Cortex of kidney (tissue), 1 donor: ENCODE measurements around the gene ERH.
"Not testable (repeated sequence)": the region's sequence is repeated elsewhere in the genome, so short reads cannot be mapped to it uniquely, and the experiment has no call there.

ENCODE experiments used
- DNase-seq: peaks from one replicate; lab custom pipeline; 2025; lab: John Stamatoyannopoulos, UW

Gene ERH

GRCh38 chr14:69395929-69396328 is 2.2 kb downstream of the ERH start:
- DNase-seq, result no peak

GRCh38 chr14:69392481-69392880 is 5.6 kb downstream of the ERH start:
- DNase-seq, result no peak

GRCh38 chr14:69391400-69391799 is 6.7 kb downstream of the ERH start:
- not testable (repeated sequence) for DNase-seq

- DNase-seq, result no peak
These were observed 10.8 kb downstream of the ERH start for GRCh38 chr14:69387311-69387710.

GRCh38 chr14:69378274-69378673 is 19.8 kb downstream of the ERH start:
- no peak for DNase-seq

- no peak for DNase-seq
These were observed 21.7 kb downstream of the ERH start for GRCh38 chr14:69376439-69376838.

GRCh38 chr14:69375722-69376121 is 22.4 kb downstream of the ERH start:
- no peak for DNase-seq

GRCh38 chr14:69375182-69375581 is 22.9 kb downstream of the ERH start:
- no peak for DNase-seq

GRCh38 chr14:69374235-69374634 is 23.9 kb downstream of the ERH start:
- DNase-seq, result no peak

- DNase-seq, result no peak
These were observed 25.0 kb downstream of the ERH start for GRCh38 chr14:69373104-69373503.

- no peak for DNase-seq
These were observed 26.0 kb downstream of the ERH start for GRCh38 chr14:69372146-69372545.

- DNase-seq, result no peak
These were observed 28.0 kb downstream of the ERH start for GRCh38 chr14:69370061-69370460.

GRCh38 chr14:69368381-69368780 is 29.7 kb downstream of the ERH start:
- no peak for DNase-seq

GRCh38 chr14:69366761-69367160 is 31.3 kb downstream of the ERH start:
- no peak for DNase-seq

GRCh38 chr14:69366069-69366468 is 32.0 kb downstream of the ERH start:
- DNase-seq, result no peak

GRCh38 chr14:69364378-69364777 is 33.7 kb downstream of the ERH start:
- no peak for DNase-seq

- no peak for DNase-seq
These were observed 34.1 kb downstream of the ERH start for GRCh38 chr14:69363964-69364363.

GRCh38 chr14:69363055-69363454 is 35.0 kb downstream of the ERH start:
- no peak for DNase-seq

- DNase-seq, result no peak
These were observed 37.5 kb downstream of the ERH start for GRCh38 chr14:69360438-69361108.

GRCh38 chr14:69358966-69359365 is 39.1 kb downstream of the ERH start:
- DNase-seq, result no peak

GRCh38 chr14:69358233-69358963 is 39.7 kb downstream of the ERH start:
- DNase-seq, result no peak

GRCh38 chr14:69357544-69358200 is 40.4 kb downstream of the ERH start:
- no peak for DNase-seq

- DNase-seq, result no peak
These were observed 41.1 kb downstream of the ERH start for GRCh38 chr14:69356903-69357543.
